Heart left ventricle (tissue), 16 donors: Measurements from ENCODE around the gene RNASE9. TPM values are rescaled to one million over a fixed set of nuclear protein-coding genes. Genes with fewer than 3 reads are reported as not detected.
"Not testable (repeated sequence)": the region's sequence is repeated elsewhere in the genome, so short reads cannot be mapped to it uniquely, and the experiment has no call there.

Source experiments
- ATAC-seq, 4 donors: fragments of 200-7000 bp; cut with Tn5 transposase; one replicate each; pipeline ENCODE4 v1.9.1; 2020 to 2022; ENCODE audit warnings: moderate library complexity in 4 of 4, mild to moderate bottlenecking in 3 of 4, moderate number of reproducible peaks in 1 of 4
- DNase-seq, 5 donors: peaks; one replicate each; pipeline ENCODE4 v3.0.0-alpha.2; 2020
- H3K27ac ChIP-seq, 12 donors: fragments of 200-600 bp; sonication (generic) in 4 of 12; one replicate each; pipeline versions ENCODE4 v1.5.0 to v1.8.0; 2016 to 2022; ENCODE audit warnings: mild to moderate bottlenecking in 2 of 12
- H3K27me3 ChIP-seq, 9 donors: fragments of 200-600 bp; sonication (generic) in 2 of 9; one replicate each; pipeline versions ENCODE4 v1.5.1 to v1.8.0; 2016 to 2022; ENCODE audit warnings: mild to moderate bottlenecking in 3 of 9
- H3K36me3 ChIP-seq, 9 donors: fragments of 200-600 bp; sonication (generic) in 2 of 9; one replicate each; pipeline versions ENCODE4 v1.5.0 to v1.8.0; 2018 to 2022; ENCODE audit warnings: mild to moderate bottlenecking in 2 of 9
- H3K4me1 ChIP-seq, 12 donors: fragments of 200-600 bp; sonication (generic) in 4 of 12; one replicate each; pipeline versions ENCODE4 v1.5.0 to v1.8.0; 2016 to 2022; ENCODE audit warnings: mild to moderate bottlenecking in 3 of 12
- H3K4me3 ChIP-seq, 12 donors: fragments of 200-600 bp; sonication (generic) in 4 of 12; one replicate each; pipeline versions ENCODE4 v1.5.0 to v1.8.0; 2017 to 2022; ENCODE audit warnings: mild to moderate bottlenecking in 9 of 12, moderate library complexity in 4 of 12
- H3K9me3 ChIP-seq, 12 donors: fragments of 200-600 bp; sonication (generic) in 4 of 12; one replicate each; pipeline versions ENCODE4 v1.5.0 to v1.8.0; 2016 to 2022; ENCODE audit warnings: mild to moderate bottlenecking in 1 of 12
- POLR2A ChIP-seq, 2 donors: fragments of 450-650 bp; IDR thresholded peaks; one replicate each; pipeline ENCODE4 v1.6.1; 2017; ENCODE audit warnings: antibody characterized with exemption in 2 of 2, mild to moderate bottlenecking in 2 of 2, moderate library complexity in 2 of 2
- whole genome bisulfite sequencing, 4 donors: extraction: QIAGEN DNeasy Blood & Tissue Kit in 2 of 4; methylation state at CpG; one replicate each; pipeline versions ENCODE4 v1.1.5 to v1.1.7; 2013 to 2018; 5-methylcytosine and 5-hydroxymethylcytosine counted together
- intact Hi-C, 10 donors: fragments of 100-400 bp; cut with DNase I; formaldehyde crosslinking; loops; one replicate each; pipeline versions ENCODE4 v1.11.1 to v1.14.2; 2022
- polyA plus RNA-seq, 2 donors: library from polyadenylated mRNA; stranded (reverse); fragments of 200-250 nt; gene quantifications; one replicate each; pipeline ENCODE4 v1.2.3, GENCODE V29; 2013
- total RNA-seq, 9 donors: library from RNA; depleted of rRNA in 2 of 9; stranded (reverse); fragments of >200 nt in 2 of 9; fragmentation: NEBNext Ultra II Directional in 3 of 9; extraction: Animal tissue kit (Norgen Biotek cat#: 25700) in 3 of 9; gene quantifications; one replicate each; pipeline versions ENCODE4 v1.1.0 to v1.2.4, GENCODE V29; 2016 to 2023
- TF ChIP-seq, protein P1 (sequence below), 12 donors: fragments of 200-600 bp; sonication (generic) in 4 of 12; IDR thresholded peaks; one replicate each; pipeline versions ENCODE4 v1.5.0 to v1.8.0; 2018 to 2022; ENCODE audit warnings: antibody characterized with exemption in 12 of 12, mild to moderate bottlenecking in 5 of 12
- donor health status: ischemic (EF 13 %, LVEDD 7.1; RV severe dilation, severe dysfunction).
- donor health status: healthy with polysubstance abuse.
- donor health status: DM: no; HTN: yes; CAD: no.
- donor health status: DM: no; HTN: no; CAD: no.
- donor health status: ischemic (EF 25% LVEDD 6.9; RV normal size, moderate dysfunction).
- donor health status: ischemic (EF 25% LVEDD 5.7; RV mildly dilated, moderate dysfunction).
- donor health status: healthy.
- donor health status: DM: yes; HTN: yes; CAD: no.
- donor health status: ischemic (EF 35%, LVEDD 5.7; RV mildly dilated, moderate dysfunction).
- donor health status: nonischemic (EF 11% LVEDD 7.7; RV severe dilation, severe dysfunction).
- donor health status: DM: yes; HTN: yes; CAD: no.
- donor health status: PGD.
- donor health status: ischemic (EF 29% LVEDD 5.4; RV normal size, mild dysfunction).
- donor health status: nonischemic (EF 23%, LVEDD 6.1; RV moderate dilation, normal function).

Gene RNASE9
- total and polyA plus RNA-seq, 11 donors: not detected

GRCh38 chr14:20569066-20569465 lies 8.2 kb upstream of the RNASE9 start:
- TF ChIP-seq, protein P1, sequence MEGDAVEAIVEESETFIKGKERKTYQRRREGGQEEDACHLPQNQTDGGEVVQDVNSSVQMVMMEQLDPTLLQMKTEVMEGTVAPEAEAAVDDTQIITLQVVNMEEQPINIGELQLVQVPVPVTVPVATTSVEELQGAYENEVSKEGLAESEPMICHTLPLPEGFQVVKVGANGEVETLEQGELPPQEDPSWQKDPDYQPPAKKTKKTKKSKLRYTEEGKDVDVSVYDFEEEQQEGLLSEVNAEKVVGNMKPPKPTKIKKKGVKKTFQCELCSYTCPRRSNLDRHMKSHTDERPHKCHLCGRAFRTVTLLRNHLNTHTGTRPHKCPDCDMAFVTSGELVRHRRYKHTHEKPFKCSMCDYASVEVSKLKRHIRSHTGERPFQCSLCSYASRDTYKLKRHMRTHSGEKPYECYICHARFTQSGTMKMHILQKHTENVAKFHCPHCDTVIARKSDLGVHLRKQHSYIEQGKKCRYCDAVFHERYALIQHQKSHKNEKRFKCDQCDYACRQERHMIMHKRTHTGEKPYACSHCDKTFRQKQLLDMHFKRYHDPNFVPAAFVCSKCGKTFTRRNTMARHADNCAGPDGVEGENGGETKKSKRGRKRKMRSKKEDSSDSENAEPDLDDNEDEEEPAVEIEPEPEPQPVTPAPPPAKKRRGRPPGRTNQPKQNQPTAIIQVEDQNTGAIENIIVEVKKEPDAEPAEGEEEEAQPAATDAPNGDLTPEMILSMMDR (IDR thresholded peaks at IDR 0.05): no peak
- no peak for TF ChIP-seq POLR2A (IDR thresholded peaks at IDR 0.05)
- Histone ChIP-seq H3K4me1 (no peaks in the 10 kb centered on the region), H3K36me3 (no peaks in the 10 kb centered on the region), H3K27ac (no peak overlapping the region), H3K27me3 (no peaks in the 10 kb centered on the region), H3K4me3 (no peak overlapping the region), H3K9me3 (peaks cover 0 to 25% (median 15%) of the 10 kb centered on the region in 12 donors)
- ATAC-seq (no peak), DNase-seq (no peak)
- intact Hi-C loops: no loop called here

- 70 to 80% (median 76%) methylated on average over 3 of the region's 3 CpGs for WGBS, 4 donors
- Histone ChIP-seq H3K27me3 (no peaks in the 10 kb centered on the region), H3K36me3 (no peaks in the 10 kb centered on the region), H3K9me3 (peaks cover 0 to 25% (median 15%) of the 10 kb centered on the region in 12 donors), H3K27ac (no peak overlapping the region), H3K4me1 (no peaks in the 10 kb centered on the region), H3K4me3 (no peak overlapping the region)
- ATAC-seq (no peak), DNase-seq (no peak)
- intact Hi-C loops: no loop called here
- TF ChIP-seq, protein P1 (IDR thresholded peaks at IDR 0.05): no peak
- no peak for TF ChIP-seq POLR2A (IDR thresholded peaks at IDR 0.05)
These were observed 7.5 kb upstream of the RNASE9 start for GRCh38 chr14:20568393-20568792.

DNA sequence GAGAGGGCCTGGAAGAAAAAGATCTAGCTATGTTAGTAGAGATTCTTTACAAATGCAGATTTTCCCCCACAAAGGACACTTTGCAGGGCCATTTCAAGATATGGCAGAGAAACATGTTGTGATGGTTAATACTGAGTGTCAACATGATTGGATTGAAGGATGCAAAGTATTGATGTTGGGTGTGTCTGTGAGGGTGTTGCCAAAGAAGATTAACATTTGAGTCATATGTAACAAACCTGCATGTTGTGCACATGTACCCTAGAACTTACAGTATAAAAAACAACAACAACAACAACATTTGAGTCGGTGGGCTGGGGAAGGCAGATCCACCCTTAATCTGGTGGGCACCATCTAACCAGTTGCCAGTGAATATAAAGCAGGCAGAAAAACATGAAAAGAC lies 6.4 kb upstream of the RNASE9 start:
- H3K4me1 ChIP-seq, DNase-seq, H3K27ac ChIP-seq, H3K4me3 ChIP-seq, ATAC-seq, H3K27me3 ChIP-seq, intact Hi-C loops, H3K36me3 ChIP-seq: not testable (repeated sequence)
- H3K9me3 ChIP-seq: peaks cover 0 to 25% (median 15%) of the 10 kb centered on the region in 12 donors
- 78 to 87% (median 80%) methylated on average over 1 of the region's 1 CpG for WGBS, 4 donors

GRCh38 chr14:20564501-20564997 lies 3.7 kb upstream of the RNASE9 start:
- TF ChIP-seq, protein P1 (IDR thresholded peaks at IDR 0.05): no peak
- TF ChIP-seq POLR2A (IDR thresholded peaks at IDR 0.05): no peak
- Histone ChIP-seq H3K36me3 (no peaks in the 10 kb centered on the region), H3K27me3 (no peaks in the 10 kb centered on the region), H3K27ac (no peak overlapping the region), H3K9me3 (peaks cover 0 to 20% (median 13%) of the 10 kb centered on the region in 12 donors), H3K4me1 (no peaks in the 10 kb centered on the region), H3K4me3 (no peak overlapping the region)
- DNase-seq: no peak
- intact Hi-C loops: no loop called here
- ATAC-seq: no peak
- 80 to 100% (median 89%) methylated on average over 1 to 2 of the region's 2 CpGs for WGBS, 4 donors

- Histone ChIP-seq H3K27ac (no peak overlapping the region), H3K27me3 (no peaks in the 10 kb centered on the region), H3K36me3 (no peaks in the 10 kb centered on the region), H3K9me3 (peaks cover 0 to 15% (median 7%) of the 10 kb centered on the region in 12 donors), H3K4me3 (no peak overlapping the region), H3K4me1 (no peaks in the 10 kb centered on the region)
- no peak for ATAC-seq
- DNase-seq: no peak
- 44 to 74% (median 60%) methylated on average over 1 of the region's 1 CpG for WGBS, 4 donors
- TF ChIP-seq, protein P1 (IDR thresholded peaks at IDR 0.05): no peak
- no peak for TF ChIP-seq POLR2A (IDR thresholded peaks at IDR 0.05)
- intact Hi-C loops: no loop called here
These were observed 3.1 kb upstream of the RNASE9 start for GRCh38 chr14:20563971-20564370.
